GM18951 (cell line): Measurements from ENCODE around the gene BFSP2.
"Not testable (repeated sequence)": the region's sequence is repeated elsewhere in the genome, so short reads cannot be mapped to it uniquely, and the experiment has no call there.

ENCODE experiments used
- POLR2A ChIP-seq: IDR thresholded peaks from 4 replicates; pipeline ENCODE4 v1.6.1; 2011; ENCODE audit warnings: mild to moderate bottlenecking; ENCODE audit not compliant: insufficient read length, insufficient read depth; ENCODE audit errors: extremely low read depth
- in situ Hi-C: fragments of 300-500 bp; cut with MboI; formaldehyde crosslinking; loops from one replicate; pipeline ENCODE4 v1.12.0; 2022; ENCODE audit warnings: low sequenced_read_pairs, mixed read lengths, inconsistent platforms; ENCODE audit not compliant: unreplicated experiment

Gene BFSP2

GRCh38 chr3:133459400-133459799, 59.5 kb downstream of the BFSP2 start:
- in situ Hi-C loops: loop anchor here (10.0 kb wide), 1 partner anchor 115 kb away; the partner anchor contains the start of gene CDV3
- no peak for TF ChIP-seq POLR2A

- no peak for TF ChIP-seq POLR2A
- in situ Hi-C loops: no loop called here
Observed at GRCh38 chr3:133460809-133461208, 61.0 kb downstream of the BFSP2 start.

- in situ Hi-C loops: no loop called here
- TF ChIP-seq POLR2A: no peak
Observed at GRCh38 chr3:133461291-133461690, 61.4 kb downstream of the BFSP2 start.

GRCh38 chr3:133463347-133463860, 63.5 kb downstream of the BFSP2 start:
- no peak for TF ChIP-seq POLR2A
- in situ Hi-C loops: no loop called here

GRCh38 chr3:133464573-133464972, 64.7 kb downstream of the BFSP2 start:
- in situ Hi-C loops: no loop called here
- TF ChIP-seq POLR2A: no peak

- in situ Hi-C loops: no loop called here
- TF ChIP-seq POLR2A: no peak
Observed at GRCh38 chr3:133466531-133467386, 66.9 kb downstream of the BFSP2 start.

GRCh38 chr3:133467780-133468179, 67.9 kb downstream of the BFSP2 start:
- TF ChIP-seq POLR2A: no peak
- in situ Hi-C loops: no loop called here

- in situ Hi-C loops: no loop called here
Observed at GRCh38 chr3:133468251-133468721, 68.4 kb downstream of the BFSP2 start.

GRCh38 chr3:133469140-133469731, 69.4 kb downstream of the BFSP2 start:
- in situ Hi-C loops: no loop called here
- TF ChIP-seq POLR2A: no peak

More at GRCh38 chr3:133468251-133468721, 68.4 kb downstream of the BFSP2 start:
- TF ChIP-seq POLR2A: no peak

GRCh38 chr3:133472242-133472641, 72.4 kb downstream of the BFSP2 start:
- in situ Hi-C loops: no loop called here

GRCh38 chr3:133472889-133473288, 73.0 kb downstream of the BFSP2 start:
- in situ Hi-C loops: no loop called here
- no peak for TF ChIP-seq POLR2A

More at GRCh38 chr3:133472242-133472641, 72.4 kb downstream of the BFSP2 start:
- no peak for TF ChIP-seq POLR2A

- in situ Hi-C loops: not testable (repeated sequence)
Observed at GRCh38 chr3:133473472-133474191, 73.8 kb downstream of the BFSP2 start.

GRCh38 chr3:133474251-133474801, 74.5 kb downstream of the BFSP2 start:
- in situ Hi-C loops: no loop called here
- TF ChIP-seq POLR2A: no peak
